Vein endothelial cell (primary cell): ENCODE data around the gene DDA1. TPM values are rescaled to one million over a fixed set of nuclear protein-coding genes. Genes with fewer than 3 reads are reported as not detected.

Experiments
- total RNA-seq: library from RNA; depleted of rRNA; stranded (reverse); fragments of >200 nt; gene quantifications from 2 replicates; pipeline ENCODE4 v1.2.3, GENCODE V29; 2012

The DDA1 gene
- total RNA-seq: 33.3 and 46.4 TPM in 2 replicates

DNA sequence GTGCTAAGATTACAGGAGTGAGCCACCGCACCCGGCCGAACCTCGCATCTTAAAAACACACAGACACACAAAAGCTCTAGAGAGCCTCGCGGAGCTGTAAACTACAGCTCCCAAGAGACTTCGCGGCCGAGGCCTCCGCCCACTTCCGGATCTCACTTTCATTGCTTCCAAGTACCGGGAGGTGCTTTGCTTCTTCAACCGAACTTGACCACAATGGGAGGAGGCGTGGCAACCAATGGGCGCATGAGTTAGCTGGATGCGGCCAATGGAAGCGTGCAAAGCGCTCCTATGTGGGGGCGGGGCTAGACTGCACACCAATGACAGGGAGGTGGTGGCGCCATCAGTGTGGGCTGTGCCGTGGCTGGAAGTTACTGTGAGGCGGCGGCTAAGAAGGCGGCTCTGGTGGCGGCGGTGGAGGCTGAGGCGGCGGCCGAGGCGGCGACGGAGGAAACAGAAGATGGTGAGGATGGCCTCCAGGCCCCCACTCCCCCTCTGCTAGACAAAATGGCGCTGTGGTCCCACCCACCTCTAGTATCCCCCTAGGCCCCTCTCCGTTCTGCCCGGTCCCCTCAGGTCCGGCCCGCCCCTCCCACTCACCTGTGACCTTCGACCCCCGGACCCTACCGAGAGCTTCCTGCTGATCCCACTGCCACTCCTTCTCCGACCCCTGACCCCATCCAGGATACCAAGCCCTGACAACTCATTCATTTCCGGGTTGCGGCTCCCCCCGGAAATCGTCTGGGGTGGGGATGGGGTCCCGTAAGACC lies at the start of gene DDA1:
Gene DDA1 (plus strand): TSS at position 366 of the 767 bp plus-strand sequence. CDS start 92 bp downstream, at position 458.

DNA sequence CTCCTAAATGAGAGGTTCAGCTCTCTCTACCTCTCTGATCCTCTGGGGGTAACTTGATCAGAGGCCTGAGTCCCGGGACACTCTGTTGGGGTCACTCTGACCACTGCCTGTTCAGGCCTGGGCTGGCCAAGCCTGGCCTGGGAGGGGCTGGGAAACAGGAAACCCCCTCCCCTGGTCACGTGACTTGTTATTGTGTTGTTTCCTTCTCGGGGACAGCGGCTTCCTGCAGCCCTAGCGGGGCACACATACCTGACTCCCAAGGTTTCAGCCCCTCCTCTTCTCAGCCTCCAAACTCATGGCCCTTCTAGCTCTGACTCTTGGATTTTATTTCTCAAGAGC lies 44.8 kb upstream of the DDA1 start, which contains the start of gene USHBP1:
Gene USHBP1 (minus strand): TSS at position 105 of the 339 bp plus-strand sequence. CDS start 446 bp downstream, outside the sequence.

DNA sequence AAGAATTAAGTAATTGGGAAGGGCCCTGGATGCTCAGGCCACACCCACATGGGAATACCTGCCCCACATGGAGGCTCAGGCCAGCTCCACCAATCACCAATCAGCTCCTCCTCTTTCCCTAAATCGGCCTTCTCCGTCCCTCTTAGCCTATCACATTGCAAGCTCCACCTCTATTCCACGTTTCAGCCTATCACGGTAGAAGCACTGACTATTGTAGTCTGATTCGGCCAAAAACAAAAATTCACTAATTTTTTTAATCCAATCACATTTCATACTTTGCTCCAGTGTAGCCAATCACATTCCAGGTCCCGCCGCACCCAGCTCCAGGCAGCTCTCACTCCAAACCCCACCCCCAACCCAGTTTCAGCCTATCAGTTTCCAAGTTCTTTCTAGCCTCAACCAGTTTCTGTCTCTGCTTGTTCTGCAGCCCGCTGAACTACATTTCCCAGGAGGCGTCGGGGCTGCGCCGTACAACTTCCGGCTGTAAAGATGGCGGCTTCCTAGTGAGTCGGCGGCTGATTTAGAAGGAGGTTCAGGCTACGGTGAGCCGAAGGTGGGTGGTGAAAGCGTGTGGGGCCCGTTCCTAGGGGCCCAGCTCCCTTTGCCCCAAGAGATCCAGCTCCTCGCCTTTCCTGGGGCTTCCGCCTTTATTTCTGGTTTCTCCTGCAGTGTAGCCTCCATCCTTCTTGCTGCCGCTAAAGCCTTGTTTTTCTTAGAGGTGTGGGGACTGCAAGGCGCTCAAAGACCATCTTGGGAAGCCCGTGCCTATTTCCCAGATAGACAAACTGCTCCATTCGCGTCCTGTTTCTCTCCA lies 42.2 kb upstream of the DDA1 start, which contains the start of gene BABAM1:
Gene BABAM1 (plus strand): TSS at position 469 of the 814 bp plus-strand sequence. CDS start 1,364 bp downstream, outside the sequence.

DNA sequence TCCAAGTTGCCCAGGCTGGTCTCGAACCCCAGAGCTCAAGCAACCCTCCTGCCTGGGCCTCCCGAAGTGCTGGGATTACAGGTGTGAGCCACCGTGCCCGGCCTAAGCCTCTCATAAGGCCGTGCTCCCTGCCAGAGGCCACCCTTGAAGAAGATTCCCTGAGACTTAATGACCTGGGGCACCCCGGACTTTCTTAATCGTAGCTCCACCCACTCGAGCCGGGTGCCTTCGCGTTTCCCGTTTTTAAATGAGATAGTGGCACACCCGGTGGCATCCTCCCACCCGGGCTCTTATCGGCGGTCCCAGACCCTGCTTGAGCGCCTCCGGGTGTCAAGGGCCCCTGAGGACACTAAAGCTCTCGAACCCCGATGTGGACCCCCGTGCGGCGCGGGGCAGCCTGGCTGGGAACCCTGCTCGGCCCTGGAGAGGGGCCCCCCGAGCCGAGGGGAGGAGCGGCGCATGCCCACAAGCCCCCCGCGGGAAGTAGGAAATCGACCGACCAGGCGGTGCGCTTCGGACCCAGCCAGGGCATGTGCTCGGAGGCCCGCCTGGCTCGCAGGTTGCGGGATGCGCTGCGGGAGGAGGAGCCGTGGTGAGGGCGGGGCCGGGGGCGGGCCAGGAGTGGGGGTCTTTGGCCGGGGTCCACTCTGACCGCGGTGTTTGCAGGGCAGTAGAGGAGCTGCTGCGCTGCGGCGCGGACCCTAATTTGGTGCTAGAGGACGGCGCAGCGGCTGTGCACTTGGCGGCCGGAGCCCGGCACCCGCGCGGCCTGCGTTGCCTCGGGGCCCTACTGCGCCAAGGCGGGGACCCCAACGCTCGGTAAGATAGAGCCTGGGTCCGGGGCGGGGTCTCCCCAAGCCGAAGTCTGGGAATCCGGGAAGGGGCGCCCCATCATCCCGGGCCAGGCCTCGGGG lies 27.7 kb upstream of the DDA1 start, which contains the start of gene ANKLE1:
Gene ANKLE1 (plus strand): TSS at position 511 of the 914 bp plus-strand sequence. CDS start 20 bp downstream, at position 531.

GRCh38 chr19:17303167-17303939 lies 6.0 kb upstream of the DDA1 start, which contains the start of gene ABHD8:
Gene ABHD8, minus strand, starts transcription at chr19:17303425. Its CDS starts 1,809 bp downstream, at chr19:17301616.

DNA sequence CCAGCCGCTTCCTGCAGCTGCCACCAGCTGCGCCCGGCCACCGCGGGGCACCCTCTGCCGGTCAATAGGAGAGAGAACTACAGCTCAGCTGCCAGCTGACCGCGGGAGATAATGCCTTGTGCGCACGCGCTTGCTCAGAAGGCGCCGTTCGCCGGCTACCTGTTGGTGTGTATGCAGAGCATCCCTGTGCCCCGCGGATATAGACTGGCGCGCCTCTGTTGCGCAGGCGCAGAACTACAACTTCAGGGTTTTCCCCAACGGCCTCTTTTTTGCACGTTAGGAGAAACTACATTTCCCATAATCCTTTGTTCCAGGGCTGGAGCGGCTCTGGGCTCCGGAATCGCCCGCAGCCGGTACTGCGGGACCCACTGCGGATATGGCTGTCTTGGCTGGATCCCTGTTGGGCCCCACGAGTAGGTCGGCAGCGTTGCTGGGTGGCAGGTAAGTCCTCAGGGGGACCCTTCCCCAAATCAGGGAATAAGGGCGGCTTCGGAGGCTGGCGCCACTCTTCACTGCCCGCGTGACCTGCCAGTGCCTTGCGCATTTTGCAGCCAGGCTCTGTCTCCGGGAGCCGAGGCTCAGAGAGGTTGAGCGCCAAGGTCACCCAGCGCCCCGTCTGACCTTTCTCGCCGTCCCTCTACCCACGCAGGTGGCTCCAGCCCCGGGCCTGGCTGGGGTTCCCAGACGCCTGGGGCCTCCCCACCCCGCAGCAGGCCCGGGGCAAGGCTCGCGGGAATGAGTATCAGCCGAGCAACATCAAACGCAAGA lies 3.7 kb upstream of the DDA1 start, which contains the start of gene MRPL34:
Gene MRPL34 (plus strand): TSS at position 356 of the 768 bp plus-strand sequence. CDS start 21 bp downstream, at position 377.

DNA sequence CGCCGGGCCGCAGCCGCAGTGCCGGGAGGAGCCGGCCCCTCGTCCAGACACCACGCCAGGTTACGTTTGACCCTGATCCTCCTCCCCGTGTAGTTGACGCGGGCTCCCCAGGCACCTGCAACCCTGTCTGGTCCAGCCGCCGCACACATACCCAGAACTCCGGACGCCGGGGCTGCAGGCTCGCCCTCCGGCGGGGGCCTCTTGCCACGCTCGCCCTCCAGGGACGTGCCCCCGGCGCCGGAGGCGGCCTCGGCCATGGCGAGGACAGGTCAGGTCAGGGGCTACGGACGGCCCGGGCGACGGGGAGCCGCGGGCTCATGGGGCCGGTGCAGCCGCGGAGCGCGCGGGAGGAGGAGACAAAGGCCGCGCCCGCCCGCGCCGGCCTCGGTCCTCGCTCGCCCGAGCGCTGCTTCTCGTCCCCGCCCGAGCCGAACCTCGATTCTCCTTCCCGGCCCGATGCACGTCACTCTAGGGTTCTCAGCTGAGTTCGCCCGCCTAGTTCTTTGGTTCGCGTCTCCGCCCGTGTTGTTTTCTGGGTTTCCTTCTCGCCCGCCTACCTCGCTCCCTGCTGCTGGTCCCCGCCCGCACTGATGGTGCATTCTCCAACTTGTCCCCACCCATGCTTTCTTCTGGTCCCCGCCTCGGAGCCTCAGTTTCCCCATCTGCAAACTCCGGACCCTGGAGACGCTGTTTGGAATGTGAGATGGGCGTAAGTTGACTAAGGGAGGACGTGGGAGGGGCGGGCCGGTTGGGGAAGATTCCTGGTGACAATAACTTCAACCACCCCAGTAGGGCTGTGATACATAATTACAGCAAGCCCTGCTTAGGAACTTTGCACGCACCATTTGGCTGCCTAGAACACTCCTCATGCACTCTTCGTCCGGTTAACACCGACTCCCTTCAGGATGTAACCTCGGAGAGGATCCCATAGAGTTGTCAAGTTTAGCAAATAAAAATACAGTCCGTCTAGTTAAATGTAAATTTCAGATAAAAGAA lies 25.3 kb downstream of the DDA1 start, which contains the start of gene ANO8:
Gene ANO8 (minus strand): TSS at position 442 of the 996 bp plus-strand sequence. CDS start 185 bp downstream, at position 257.

DNA sequence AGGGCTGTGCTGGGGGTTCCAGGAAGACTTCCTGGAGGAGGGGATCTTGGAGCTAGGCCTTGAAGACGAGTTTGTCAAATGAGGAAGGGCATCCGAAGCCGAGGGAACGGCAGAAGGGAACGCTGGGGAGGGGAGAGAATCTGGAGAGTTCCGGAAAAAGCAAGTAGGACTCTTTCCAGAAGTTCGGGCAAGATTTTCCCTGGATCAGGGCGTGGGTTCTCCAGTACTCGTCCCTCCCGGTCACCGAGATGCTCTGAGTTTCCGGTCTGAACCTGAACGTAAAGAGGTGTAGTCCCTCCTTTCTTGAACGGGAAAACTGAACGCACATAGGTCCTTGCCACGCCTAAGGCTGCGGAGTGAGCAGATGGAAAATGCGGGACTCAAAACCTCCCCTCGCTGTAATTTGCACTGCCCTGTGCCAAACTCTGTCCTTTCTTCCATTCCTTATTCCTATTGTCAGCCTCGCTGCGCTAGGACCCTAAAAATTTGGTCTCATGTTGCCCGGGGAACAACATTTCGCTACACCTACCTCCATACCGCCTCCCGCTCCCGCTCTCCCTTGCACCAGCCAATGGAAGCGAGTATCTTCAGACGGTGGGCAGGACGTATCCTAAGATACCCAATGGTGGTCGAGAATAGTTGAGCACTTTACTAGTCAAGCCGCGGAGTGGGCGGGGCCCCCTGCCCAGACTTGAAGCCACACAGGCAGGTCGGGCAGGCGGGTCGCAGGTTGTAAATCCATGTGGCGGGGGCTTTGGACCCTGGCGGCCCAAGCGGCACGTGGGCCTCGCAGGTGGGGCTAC lies 27.7 kb downstream of the DDA1 start, which contains the start of gene GTPBP3:
Gene GTPBP3 (plus strand): TSS at position 682 of the 803 bp plus-strand sequence. CDS start 59 bp downstream, at position 741.

Other genes starting within 250 kb of the DDA1 start
- 2.9 and 4.2 TPM in 2 replicates for gene HAUS8, start 234.1 kb upstream of the DDA1 start, total RNA-seq
- gene MYO9B, start 233.8 kb upstream of the DDA1 start, total RNA-seq: 84.0 and 105 TPM in 2 replicates
- 11.1 and 18.0 TPM in 2 replicates for gene USE1, start 94.2 kb upstream of the DDA1 start, total RNA-seq
- 3.5 and 4.6 TPM in 2 replicates for gene OCEL1, start 83.3 kb upstream of the DDA1 start, total RNA-seq
- 35.3 and 46.4 TPM in 2 replicates for gene NR2F6, start 63.6 kb upstream of the DDA1 start, total RNA-seq
- gene USHBP1, start 44.8 kb upstream of the DDA1 start, total RNA-seq: 22.8 and 28.7 TPM in 2 replicates
- 103 and 107 TPM in 2 replicates for gene BABAM1, start 42.1 kb upstream of the DDA1 start, total RNA-seq
- gene ANKLE1, start 27.7 kb upstream of the DDA1 start, total RNA-seq: 0.96 and 1.3 TPM in 2 replicates
- 6.1 and 16.0 TPM in 2 replicates for gene ABHD8, start 6.1 kb upstream of the DDA1 start, total RNA-seq
- 35.3 and 40.2 TPM in 2 replicates for gene MRPL34, start 3.7 kb upstream of the DDA1 start, total RNA-seq
- 3.5 and 5.6 TPM in 2 replicates for gene ANO8, start 25.3 kb downstream of the DDA1 start, total RNA-seq
- gene GTPBP3, start 28.0 kb downstream of the DDA1 start, total RNA-seq: 14.0 and 21.3 TPM in 2 replicates
- gene PLVAP, start 67.8 kb downstream of the DDA1 start, total RNA-seq: 13.7 and 13.8 TPM in 2 replicates
- not detected in 2 replicates for gene CCDC194, start 84.6 kb downstream of the DDA1 start, total RNA-seq
- gene BST2, start 96.1 kb downstream of the DDA1 start, total RNA-seq: 0.19 and 0.65 TPM in 2 replicates
- 45.9 and 77.1 TPM in 2 replicates for gene MVB12A, start 110.5 kb downstream of the DDA1 start, total RNA-seq
- gene TMEM221, start 139.1 kb downstream of the DDA1 start, total RNA-seq: 0.33 TPM in 1 of 2 replicates, not detected in the other
- not detected in 2 replicates for gene NXNL1, start 151.4 kb downstream of the DDA1 start, total RNA-seq
- gene SLC27A1, start 161.0 kb downstream of the DDA1 start, total RNA-seq: 8.6 and 21.9 TPM in 2 replicates
- gene PGLS, start 202.1 kb downstream of the DDA1 start, total RNA-seq: 50.0 and 67.4 TPM in 2 replicates
- 138 and 149 TPM in 2 replicates for gene COLGALT1, start 246.1 kb downstream of the DDA1 start, total RNA-seq